Neural cell (in vitro differentiated cells): Measurements from ENCODE around the gene HIVEP2.

Source experiments
- CTCF ChIP-seq: fragments of 450-650 bp; IDR thresholded peaks from 2 replicates; pipeline ENCODE4 v1.5.1; 2014; ENCODE audit warnings: antibody characterized with exemption, mild to moderate bottlenecking, moderate library complexity; ENCODE audit not compliant: poor library complexity, severe bottlenecking
- EP300 ChIP-seq: fragments of 450-650 bp; conservative IDR thresholded peaks from 2 replicates; pipeline ENCODE4 v1.6.1; 2014; ENCODE audit warnings: antibody characterized with exemption, mild to moderate bottlenecking, moderate library complexity; ENCODE audit not compliant: poor library complexity, severe bottlenecking
- EZH2 ChIP-seq: fragments of 200-600, 300-800 bp; shearing (Covaris generic), sonication (generic); IDR thresholded peaks from 2 replicates; pipeline ENCODE4 v1.6.1; 2014; ENCODE audit warnings: antibody characterized with exemption, low read length, borderline replicate concordance, mild to moderate bottlenecking; ENCODE audit not compliant: insufficient read depth, poor library complexity, severe bottlenecking
- POLR2AphosphoS5 ChIP-seq: IDR thresholded peaks from 2 replicates; pipeline ENCODE4 v1.6.1; 2012
- RAD21 ChIP-seq: fragments of 450-650 bp; conservative IDR thresholded peaks from 2 replicates; pipeline ENCODE4 v1.6.1; 2014; ENCODE audit warnings: antibody characterized with exemption, mild to moderate bottlenecking, moderate library complexity
- REST ChIP-seq: IDR thresholded peaks from 2 replicates; pipeline ENCODE4 v1.6.1; 2012; ENCODE audit warnings: borderline replicate concordance
- SMC3 ChIP-seq: fragments of 450-650 bp; conservative IDR thresholded peaks from 2 replicates; pipeline ENCODE4 v1.6.1; 2014; ENCODE audit warnings: antibody characterized with exemption, mild to moderate bottlenecking, moderate library complexity; ENCODE audit not compliant: poor library complexity
- TAF1 ChIP-seq: IDR thresholded peaks from 2 replicates; pipeline ENCODE4 v1.6.1; 2012; ENCODE audit warnings: low read depth

GRCh38 chr6:142794424-142794823, 150.6 kb downstream of the HIVEP2 start:
- TF ChIP-seq CTCF, result no peak
- TF ChIP-seq SMC3, result no peak
- TF ChIP-seq POLR2AphosphoS5, result no peak
- TF ChIP-seq TAF1, result no peak
- no peak for TF ChIP-seq EP300
- no peak for TF ChIP-seq REST
- no peak for TF ChIP-seq RAD21
- no peak for TF ChIP-seq EZH2
